Omental fat pad (tissue), 4 donors: ENCODE measurements around the gene IL26. TPM values are rescaled to one million over a fixed set of nuclear protein-coding genes. Genes with fewer than 3 reads are reported as not detected.
"Not testable (repeated sequence)": the region's sequence is repeated elsewhere in the genome, so short reads cannot be mapped to it uniquely, and the experiment has no call there.

Experiments used
- ATAC-seq: fragments of 150-250 bp; one replicate; pipeline ENCODE4 v1.9.1; 2016; ENCODE audit warnings: mild to moderate bottlenecking, moderate library complexity; ENCODE audit not compliant: low FRiP score
- DNase-seq: peaks from one replicate; pipeline ENCODE4 v3.0.0-alpha.2; 2019; ENCODE audit warnings: low spot score
- CTCF ChIP-seq, 3 donors: fragments of 450-650 bp; IDR thresholded peaks; one replicate each; pipeline ENCODE4 v1.5.1; 2016 to 2017; ENCODE audit warnings: antibody characterized with exemption in 3 of 3, mild to moderate bottlenecking in 3 of 3, moderate library complexity in 2 of 3
- total RNA-seq, 4 donors: library from RNA; depleted of rRNA; stranded (reverse); fragments of >200 nt; gene quantifications; one replicate each; pipeline ENCODE4 v1.1.0, GENCODE V29; 2016

Gene IL26
- total RNA-seq, 4 donors from 2014 or later: not detected

- DNase-seq: no peak
- no peak for TF ChIP-seq CTCF (IDR thresholded peaks at IDR 0.05)
- no peak for ATAC-seq
Measured at GRCh38 chr12:68180792-68181744, 44.5 kb downstream of the IL26 start.

GRCh38 chr12:68178774-68179439 is 46.7 kb downstream of the IL26 start:
- ATAC-seq (no peak), DNase-seq (no peak)
- no peak for TF ChIP-seq CTCF (IDR thresholded peaks at IDR 0.05)

GRCh38 chr12:68178184-68178583 is 47.4 kb downstream of the IL26 start:
- TF ChIP-seq CTCF (IDR thresholded peaks at IDR 0.05): no peak
- DNase-seq (no peak), ATAC-seq (no peak)

GRCh38 chr12:68177562-68177961 is 48.0 kb downstream of the IL26 start:
- no peak for TF ChIP-seq CTCF (IDR thresholded peaks at IDR 0.05)
- DNase-seq (no peak), ATAC-seq (no peak)

- ATAC-seq (no peak), DNase-seq (no peak)
- no peak for TF ChIP-seq CTCF (IDR thresholded peaks at IDR 0.05)
Measured at GRCh38 chr12:68176257-68176656, 49.4 kb downstream of the IL26 start.

GRCh38 chr12:68175557-68176061 is 50.0 kb downstream of the IL26 start:
- no peak for TF ChIP-seq CTCF (IDR thresholded peaks at IDR 0.05)
- DNase-seq: no peak
- ATAC-seq: no peak

GRCh38 chr12:68174761-68175160 is 50.8 kb downstream of the IL26 start:
- not testable (repeated sequence) for ATAC-seq, DNase-seq
